HepG2 (cell line): Measurements from ENCODE around the gene SSX2IP. TPM values are rescaled to one million over a fixed set of nuclear protein-coding genes. Genes with fewer than 3 reads are reported as not detected.

Experiments
- ATAC-seq: fragments of 200-7000 bp; cut with Tn5 transposase; 3 replicates; pipeline ENCODE4 v1.9.1; 2020; ENCODE audit warnings: mild to moderate bottlenecking, moderate library complexity
- BruUV-seq: library from RNA; stranded (reverse); fragments of 400-500 nt; replicated peaks from 2 replicates; lab custom pipeline; 2021; lab: Mats Ljungman, UMichigan
- CTCF ChIA-PET: fragments of 300-600 bp; formaldehyde crosslinking; extraction: SDS; loops from one replicate; lab custom pipeline; 2021; ENCODE audit warnings: low total read pairs, inconsistent platforms, low intra/inter-chr PET ratio; lab: Yijun Ruan, JAX
- POLR2A ChIA-PET: fragments of 350-600 bp; sonication (Branson Sonifier 250); formaldehyde crosslinking; loops from one replicate; lab custom pipeline; 2020; ENCODE audit warnings: antibody characterized with exemption, inconsistent platforms; lab: Yijun Ruan, JAX
- DNase-seq: peaks from one replicate; pipeline ENCODE4 v3.0.0-alpha.2; 2015; ENCODE audit warnings: low spot score
- FAIRE-seq: peaks from 3 replicates; lab custom pipeline; 2011; peaks lifted over from hg19 to GRCh38; lab: Jason Lieb, UNC
- H2AFZ ChIP-seq: one replicate; pipeline ENCODE4 v1.6.1; 2011; ENCODE audit warnings: low read length, inconsistent platforms
- H3K27ac ChIP-seq: fragments of 300-600 bp; 3 replicates; pipeline ENCODE4 v1.8.0; 2011; ENCODE audit warnings: mixed run types, mild to moderate bottlenecking, mixed read lengths, low read length, inconsistent platforms; ENCODE audit not compliant: insufficient read depth; ENCODE audit errors: extremely low read length
- H3K27me3 ChIP-seq, 2 experiments: fragments of 200-600 bp in 1 of 2; 2 replicates in 1 of 2; 3 replicates in 1 of 2; pipeline versions ENCODE4 v1.6.0 to v1.8.0; 2011; ENCODE audit warnings: low read length in 2 of 2, mild to moderate bottlenecking in 2 of 2, moderate library complexity in 2 of 2, inconsistent platforms in 1 of 2; ENCODE audit not compliant: insufficient read depth in 2 of 2, control insufficient read depth in 1 of 2
- H3K36me3 ChIP-seq, 2 experiments: fragments of 200-600 bp in 1 of 2; replicated peaks in 1 of 2; 2 replicates in 1 of 2; 3 replicates in 1 of 2; pipeline versions ENCODE4 v1.5.1 to v1.8.0; 2011; ENCODE audit warnings: low read length in 2 of 2, inconsistent platforms in 1 of 2; ENCODE audit not compliant: insufficient read depth in 2 of 2, control insufficient read depth in 1 of 2
- H3K4me1 ChIP-seq: 2 replicates; pipeline ENCODE4 v1.5.1; 2012; ENCODE audit warnings: low read length, inconsistent platforms; ENCODE audit not compliant: insufficient read depth
- H3K4me2 ChIP-seq: 2 replicates; pipeline ENCODE4 v1.6.0; 2011; ENCODE audit warnings: low read depth, low read length, inconsistent platforms
- H3K4me3 ChIP-seq, 3 experiments: fragments of 200-600 bp in 1 of 3; sonication (generic), shearing (Covaris generic) in 1 of 3; replicated peaks in 1 of 3; 2 replicates each; pipeline ENCODE4 v1.5.1; 2011 to 2016; ENCODE audit warnings: low read length in 3 of 3, inconsistent platforms in 2 of 3, low read depth in 2 of 3, mild to moderate bottlenecking in 2 of 3, control low read depth in 1 of 3, mixed read lengths in 1 of 3; ENCODE audit not compliant: insufficient read depth in 1 of 3
- H3K79me2 ChIP-seq: one replicate; pipeline ENCODE4 v1.6.1; 2011; ENCODE audit warnings: low read length, inconsistent platforms; ENCODE audit not compliant: insufficient read depth
- H3K9ac ChIP-seq: 2 replicates; pipeline ENCODE4 v1.6.0; 2011; ENCODE audit warnings: mild to moderate bottlenecking, low read depth, low read length, inconsistent platforms; ENCODE audit not compliant: insufficient read depth
- H3K9me3 ChIP-seq: 2 replicates; pipeline ENCODE4 v1.5.1; 2012; ENCODE audit warnings: mild to moderate bottlenecking, low read length
- H4K20me1 ChIP-seq: 2 replicates; pipeline ENCODE4 v1.6.0; 2011; ENCODE audit warnings: inconsistent platforms, mild to moderate bottlenecking, low read length, moderate library complexity; ENCODE audit not compliant: insufficient read depth
- DMAP1 ChIP-seq: IDR thresholded peaks from 2 replicates; pipeline ENCODE4 v1.6.1; 2016
- HMGA1 ChIP-seq: sonication (generic); formaldehyde crosslinking; conservative IDR thresholded peaks from 2 replicates; pipeline ENCODE4 v1.4.0; 2020; ENCODE audit warnings: missing genetic modification reagents
- KLF6 ChIP-seq: IDR thresholded peaks from 2 replicates; pipeline ENCODE4 v1.8.0; 2016; ENCODE audit warnings: missing biosample characterization, missing genetic modification reagents
- MIXL1 ChIP-seq: IDR thresholded peaks from 2 replicates; pipeline ENCODE4 v1.6.1; 2016
- NFIC ChIP-seq: IDR thresholded peaks from 2 replicates; pipeline ENCODE4 v1.6.1; 2012; ENCODE audit warnings: mild to moderate bottlenecking, low read length, inconsistent platforms
- NR2F2 ChIP-seq: IDR thresholded peaks from 2 replicates; pipeline ENCODE4 v1.6.1; 2012; ENCODE audit warnings: low read depth, inconsistent platforms, borderline replicate concordance
- SPEN ChIP-seq: sonication (generic); formaldehyde crosslinking; IDR thresholded peaks from 2 replicates; pipeline ENCODE4 v1.5.1; 2020; ENCODE audit warnings: low read depth, mild to moderate bottlenecking, missing genetic modification reagents
- TMF1 ChIP-seq: sonication (generic); formaldehyde crosslinking; IDR thresholded peaks from 2 replicates; pipeline ENCODE4 v1.8.1; 2022; ENCODE audit warnings: low read depth, missing genetic modification reagents
- ZMYM4 ChIP-seq: sonication (generic); formaldehyde crosslinking; IDR thresholded peaks from 2 replicates; pipeline ENCODE4 v1.8.1; 2023; ENCODE audit warnings: mild to moderate bottlenecking, missing genetic modification reagents
- ZNF841 ChIP-seq: sonication (generic); formaldehyde crosslinking; IDR thresholded peaks from 2 replicates; pipeline ENCODE4 v1.8.1; 2023; ENCODE audit warnings: missing genetic modification reagents, borderline replicate concordance
- WGBS: methylation state at CpG from one replicate; pipeline ENCODE4 v1.1.6; 2017; ENCODE audit warnings: low lambda C conversion rate; 5-methylcytosine and 5-hydroxymethylcytosine counted together
- in situ Hi-C: cut with HindIII; loops from 2 replicates; pipeline ENCODE4 v1.10.0; 2017; ENCODE audit warnings: low pct_unique_long_range_greater_than_20kb; ENCODE audit not compliant: extremely low pct_ligation_motif_present
- intact Hi-C: fragments of 100-400 bp; cut with micrococcal nuclease; formaldehyde crosslinking; loops from one replicate; pipeline ENCODE4 v1.10.0; 2022; ENCODE audit not compliant: unreplicated experiment
- polyA plus RNA-seq, 8 experiments: library from polyadenylated mRNA; depleted of rRNA in 3 of 8; stranded (reverse) in 7 of 8; unstranded in 1 of 8; fragments of >200 nt; fragmentation: Illumina TruSeq in 4 of 8; extraction: Trizol in 4 of 8; gene quantifications; 2 replicates each; pipeline versions ENCODE4 v1.2.1 to v1.2.3, GENCODE V29; 2011 to 2016; ENCODE audit warnings: low read depth in 4 of 8, missing spikeins in 1 of 8, mixed read lengths in 1 of 8; ENCODE audit not compliant: insufficient read depth in 1 of 8
- total RNA-seq, 5 experiments: library from RNA; depleted of rRNA; stranded (reverse); fragments of >200 nt; fragmentation: Illumina TruSeq; extraction: Trizol; gene quantifications; 2 replicates each; pipeline ENCODE4 v1.2.3, GENCODE V29; 2016; ENCODE audit warnings: low read depth in 1 of 5
- TF ChIP-seq, protein P1 (sequence below): sonication (generic); IDR thresholded peaks from 2 replicates; pipeline ENCODE4 v1.6.1; 2016; ENCODE audit warnings: low read depth, borderline replicate concordance
- TF ChIP-seq, protein P2 (sequence below): sonication (generic); formaldehyde crosslinking; conservative IDR thresholded peaks from 2 replicates; pipeline ENCODE4 v1.4.0; 2020; ENCODE audit warnings: missing genetic modification reagents
- TF ChIP-seq, protein P3 (sequence below): sonication (generic); formaldehyde crosslinking; IDR thresholded peaks from 2 replicates; pipeline ENCODE4 v1.5.0; 2020; ENCODE audit warnings: missing genetic modification reagents, mild to moderate bottlenecking, borderline replicate concordance

SSX2IP gene
- total and polyA plus RNA-seq, 2 of the 13 experiments (the other 11 are each of a cell fraction or from before 2014, with no cell fraction given): 2.7 to 23.7 TPM

DNA sequence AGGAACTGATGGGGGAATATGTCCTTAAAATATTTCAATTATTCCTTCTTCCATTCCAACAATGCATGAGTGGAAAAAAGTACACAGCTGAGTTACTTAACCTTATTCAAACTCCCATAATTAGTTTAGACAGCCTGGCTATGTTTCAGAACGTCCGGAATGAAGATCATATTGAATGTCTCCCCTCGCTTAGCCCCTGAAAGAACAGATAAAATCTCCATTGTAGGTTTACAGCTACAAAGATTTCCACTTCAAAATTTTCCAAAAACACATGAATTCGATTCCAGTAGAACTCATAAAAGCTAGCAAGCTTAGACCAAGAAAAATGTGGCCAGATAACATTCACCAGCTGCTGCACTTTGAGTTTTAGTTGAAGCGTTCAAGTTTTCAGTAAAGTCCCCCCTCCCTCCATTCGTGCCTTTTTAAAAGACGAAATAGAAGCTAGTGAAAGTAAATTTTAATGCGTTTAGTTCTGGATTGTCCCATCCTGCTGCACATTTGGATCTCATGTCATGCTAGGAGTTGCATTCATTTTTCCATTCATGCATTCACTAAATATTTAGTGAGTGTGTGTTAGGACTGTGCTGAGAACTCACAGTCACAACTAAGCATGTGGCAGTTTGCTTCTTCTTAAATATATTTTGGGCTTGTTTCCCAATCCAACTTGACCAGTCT lies 29.4 kb upstream of the SSX2IP start:
- ChIA-PET POLR2A (interaction anchor here (1.0 to 1.5 kb wide), 3 partner anchors 29 to 213 kb away, joined by 3 to 4 read pairs (median 3); partner anchors contain the start of genes CTBS, GNG5, SPATA1 and SSX2IP), CTCF (no interaction called here)
- in situ Hi-C loops: no loop called here
- no peaks in the 10 kb centered on the region for H3K9me3 ChIP-seq
- H3K4me3 ChIP-seq: peak overlapping the region; percentile 7 to 42 (median 19); a peak in 4 of 6 replicates
- peaks cover 53% of the 10 kb centered on the region for H3K4me1 ChIP-seq
- no TSS peak for BruUV-seq
- WGBS: 15% methylated on average over 8 of the region's 8 CpGs
- no peak overlapping the region for H2AFZ ChIP-seq
- H3K27me3 ChIP-seq: no peaks in the 10 kb centered on the region
- peak overlapping the region; percentile 63 for H3K4me2 ChIP-seq
- H3K79me2 ChIP-seq: no peaks in the 10 kb centered on the region
- peak overlapping the region; percentile 82 for H3K27ac ChIP-seq
- TF ChIP-seq TMF1 (no peak), MIXL1 (CRISPR knock-in tag) (0 out of 2 replicates have a peak, but pooled peaks have one; percentile 20), DMAP1 (CRISPR knock-in tag) (0 out of 2 replicates have a peak, but pooled peaks have one; percentile 4), HMGA1 (no peak), SPEN (no peak)
- TF ChIP-seq, protein P1, sequence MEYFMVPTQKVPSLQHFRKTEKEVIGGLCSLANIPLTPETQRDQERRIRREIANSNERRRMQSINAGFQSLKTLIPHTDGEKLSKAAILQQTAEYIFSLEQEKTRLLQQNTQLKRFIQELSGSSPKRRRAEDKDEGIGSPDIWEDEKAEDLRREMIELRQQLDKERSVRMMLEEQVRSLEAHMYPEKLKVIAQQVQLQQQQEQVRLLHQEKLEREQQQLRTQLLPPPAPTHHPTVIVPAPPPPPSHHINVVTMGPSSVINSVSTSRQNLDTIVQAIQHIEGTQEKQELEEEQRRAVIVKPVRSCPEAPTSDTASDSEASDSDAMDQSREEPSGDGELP: 0 out of 2 replicates have a peak, but pooled peaks have one; percentile 9
- TF ChIP-seq, all 625 proteins: peak for 3
- ATAC-seq (peak; percentile 60), DNase-seq (peak; percentile 9), FAIRE-seq (no peak)
- intact Hi-C loops: loop anchor here (1.0 kb wide), 1 partner anchor 28 kb away; no protein-coding TSS in a partner anchor
- H3K9ac ChIP-seq: peak overlapping the region; percentile 48
- no peaks in the 10 kb centered on the region for H4K20me1 ChIP-seq
- no peaks in the 10 kb centered on the region for H3K36me3 ChIP-seq

DNA sequence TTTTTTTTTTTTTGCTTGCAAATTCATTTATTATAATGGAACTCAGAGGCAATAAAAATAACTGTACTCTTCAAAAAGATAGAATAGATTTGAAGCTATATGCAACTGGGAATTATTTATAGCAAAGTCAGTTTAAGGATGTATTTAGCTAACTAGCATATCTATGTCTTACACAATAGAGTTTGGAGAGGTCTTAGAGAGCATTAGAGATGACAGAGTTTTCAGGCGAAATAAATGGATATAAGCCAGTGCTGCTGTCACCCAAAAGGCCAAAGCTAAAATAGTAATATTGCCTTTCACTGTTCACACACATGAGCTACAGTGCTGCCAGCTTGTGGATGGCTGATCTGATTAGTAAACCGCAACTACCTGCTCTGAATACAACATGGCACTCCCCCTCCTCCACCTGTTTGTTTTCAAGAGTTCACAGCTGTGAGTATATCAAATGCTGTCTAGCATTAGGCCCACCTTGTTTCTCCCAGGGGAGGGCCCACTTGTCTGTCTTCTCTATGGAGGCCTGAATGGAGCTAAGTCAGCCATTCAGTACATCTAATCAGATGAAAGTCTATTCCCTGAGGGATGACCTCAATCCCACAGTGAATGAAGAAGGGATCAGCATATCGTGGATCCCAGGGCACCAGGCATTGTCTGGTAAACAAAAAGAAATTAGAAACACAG lies 25.2 kb upstream of the SSX2IP start:
- in situ Hi-C loops: no loop called here
- TF ChIP-seq ZNF841 (CRISPR knock-in tag) (no peak), NR2F2 (no peak), NFIC (no peak), KLF6 (CRISPR knock-in tag) (no peak), ZMYM4 (CRISPR knock-in tag) (no peak)
- TF ChIP-seq, protein P2, sequence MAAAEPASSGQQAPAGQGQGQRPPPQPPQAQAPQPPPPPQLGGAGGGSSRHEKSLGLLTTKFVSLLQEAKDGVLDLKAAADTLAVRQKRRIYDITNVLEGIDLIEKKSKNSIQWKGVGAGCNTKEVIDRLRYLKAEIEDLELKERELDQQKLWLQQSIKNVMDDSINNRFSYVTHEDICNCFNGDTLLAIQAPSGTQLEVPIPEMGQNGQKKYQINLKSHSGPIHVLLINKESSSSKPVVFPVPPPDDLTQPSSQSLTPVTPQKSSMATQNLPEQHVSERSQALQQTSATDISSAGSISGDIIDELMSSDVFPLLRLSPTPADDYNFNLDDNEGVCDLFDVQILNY (CRISPR knock-in tag): no peak
- TF ChIP-seq, protein P3, sequence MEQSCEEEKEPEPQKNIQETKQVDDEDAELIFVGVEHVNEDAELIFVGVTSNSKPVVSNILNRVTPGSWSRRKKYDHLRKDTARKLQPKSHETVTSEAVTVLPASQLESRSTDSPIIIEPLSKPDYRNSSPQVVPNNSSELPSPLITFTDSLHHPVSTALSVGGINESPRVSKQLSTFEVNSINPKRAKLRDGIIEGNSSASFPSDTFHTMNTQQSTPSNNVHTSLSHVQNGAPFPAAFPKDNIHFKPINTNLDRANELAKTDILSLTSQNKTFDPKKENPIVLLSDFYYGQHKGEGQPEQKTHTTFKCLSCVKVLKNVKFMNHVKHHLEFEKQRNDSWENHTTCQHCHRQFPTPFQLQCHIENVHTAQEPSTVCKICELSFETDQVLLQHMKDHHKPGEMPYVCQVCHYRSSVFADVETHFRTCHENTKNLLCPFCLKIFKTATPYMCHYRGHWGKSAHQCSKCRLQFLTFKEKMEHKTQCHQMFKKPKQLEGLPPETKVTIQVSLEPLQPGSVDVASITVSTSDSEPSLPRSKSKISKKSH (CRISPR knock-in tag): no peak

More for the DNA sequence above, 25.2 kb upstream of the SSX2IP start:
- POLR2A ChIA-PET: interaction anchor here (1.0 kb wide), 1 partner anchor 25 kb away, joined by 4 read pairs; the partner anchor contains the start of gene SSX2IP
- FAIRE-seq (no peak), DNase-seq (no peak), ATAC-seq (no peak)
- Histone ChIP-seq H3K27me3 (no peaks in the 10 kb centered on the region), H3K9ac (no peak overlapping the region), H3K4me1 (peaks cover 20% of the 10 kb centered on the region), H2AFZ (no peak overlapping the region), H3K4me2 (no peak overlapping the region), H3K9me3 (no peaks in the 10 kb centered on the region), H3K36me3 (no peaks in the 10 kb centered on the region), H3K4me3 (no peak overlapping the region), H3K27ac (no peak overlapping the region), H3K79me2 (no peaks in the 10 kb centered on the region), H4K20me1 (no peaks in the 10 kb centered on the region)
- intact Hi-C loops: no loop called here
- 39% methylated on average over 3 of the region's 3 CpGs for WGBS
- no TSS peak for BruUV-seq
- CTCF ChIA-PET: no interaction called here
